Peyer's patch (tissue), 4 donors: ENCODE measurements around the gene HEMK1. TPM values are rescaled to one million over a fixed set of nuclear protein-coding genes. Genes with fewer than 3 reads are reported as not detected.

Experiments
- DNase-seq, 3 donors: peaks; one replicate each; pipeline ENCODE4 v3.0.0-alpha.2; 2017 to 2019
- H3K27ac ChIP-seq, 4 donors: fragments of 200-600 bp; sonication (generic); one replicate each; pipeline ENCODE4 v1.5.1; 2016 to 2019
- H3K27me3 ChIP-seq, 2 donors: fragments of 200-600 bp; sonication (generic); one replicate each; pipeline ENCODE4 v1.5.1; 2019
- H3K36me3 ChIP-seq, 3 donors: fragments of 200-600 bp; sonication (generic); one replicate each; pipeline ENCODE4 v1.5.1; 2016 to 2019
- H3K4me1 ChIP-seq, 4 donors: fragments of 200-600 bp; sonication (generic); one replicate each; pipeline ENCODE4 v1.5.1; 2016 to 2019
- H3K4me3 ChIP-seq, 4 donors: fragments of 200-600 bp; sonication (generic); 1 replicate in 3 of 4; 2 replicates in 1 of 4; pipeline ENCODE4 v1.5.1; 2016 to 2019; ENCODE audit warnings: mild to moderate bottlenecking in 1 of 4
- H3K9me3 ChIP-seq, 4 donors: fragments of 200-600 bp; sonication (generic); one replicate each; pipeline ENCODE4 v1.5.1; 2016 to 2019; ENCODE audit warnings: mild to moderate bottlenecking in 1 of 4
- POLR2A ChIP-seq, 2 donors: fragments of 450-650 bp; IDR thresholded peaks; one replicate each; pipeline ENCODE4 v1.5.1; 2017; ENCODE audit warnings: antibody characterized with exemption in 2 of 2, mild to moderate bottlenecking in 2 of 2, moderate library complexity in 2 of 2
- total RNA-seq, 4 donors: library from RNA; depleted of rRNA; stranded (reverse); fragments of >200 nt; gene quantifications; one replicate each; pipeline ENCODE4 v1.1.0, GENCODE V29; 2016
- TF ChIP-seq, protein P1 (sequence below), 6 experiments: fragments of 450-650 bp in 4 of 6; fragments of 200-600 bp in 2 of 6; sonication (generic) in 1 of 6; IDR thresholded peaks; one replicate each; pipeline ENCODE4 v1.5.1; 2017 to 2019; ENCODE audit warnings: antibody characterized with exemption in 6 of 6, mild to moderate bottlenecking in 3 of 6, moderate library complexity in 1 of 6

HEMK1 gene
- total RNA-seq, 4 donors from 2014 or later: 8.6 to 15.3 (median 12.5) TPM

DNA sequence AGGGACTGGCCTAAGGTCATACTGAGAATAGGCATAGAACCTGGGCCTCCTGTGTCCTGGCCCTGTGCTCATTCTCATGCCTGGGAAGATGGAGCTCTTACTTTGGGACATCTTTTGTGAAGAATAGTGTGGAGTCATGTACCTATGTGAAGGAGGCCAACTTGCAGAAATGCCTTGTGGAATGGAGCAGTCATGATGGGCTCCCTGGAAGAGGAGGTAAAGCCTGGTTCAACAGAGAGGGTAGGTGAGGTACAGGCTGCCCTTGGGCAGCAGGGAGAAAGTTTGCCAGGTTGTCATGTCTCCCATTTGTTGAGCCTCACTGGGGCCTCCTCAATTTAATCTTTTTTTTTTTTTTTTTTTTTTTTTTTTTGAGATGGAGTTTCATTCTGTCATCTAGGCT is 65.7 kb downstream of the HEMK1 start:
- DNase-seq: no peak
- peaks cover 0 to 8% (median 3%) of the 10 kb centered on the region in 4 donors for H3K4me1 ChIP-seq
- TF ChIP-seq, protein P1, sequence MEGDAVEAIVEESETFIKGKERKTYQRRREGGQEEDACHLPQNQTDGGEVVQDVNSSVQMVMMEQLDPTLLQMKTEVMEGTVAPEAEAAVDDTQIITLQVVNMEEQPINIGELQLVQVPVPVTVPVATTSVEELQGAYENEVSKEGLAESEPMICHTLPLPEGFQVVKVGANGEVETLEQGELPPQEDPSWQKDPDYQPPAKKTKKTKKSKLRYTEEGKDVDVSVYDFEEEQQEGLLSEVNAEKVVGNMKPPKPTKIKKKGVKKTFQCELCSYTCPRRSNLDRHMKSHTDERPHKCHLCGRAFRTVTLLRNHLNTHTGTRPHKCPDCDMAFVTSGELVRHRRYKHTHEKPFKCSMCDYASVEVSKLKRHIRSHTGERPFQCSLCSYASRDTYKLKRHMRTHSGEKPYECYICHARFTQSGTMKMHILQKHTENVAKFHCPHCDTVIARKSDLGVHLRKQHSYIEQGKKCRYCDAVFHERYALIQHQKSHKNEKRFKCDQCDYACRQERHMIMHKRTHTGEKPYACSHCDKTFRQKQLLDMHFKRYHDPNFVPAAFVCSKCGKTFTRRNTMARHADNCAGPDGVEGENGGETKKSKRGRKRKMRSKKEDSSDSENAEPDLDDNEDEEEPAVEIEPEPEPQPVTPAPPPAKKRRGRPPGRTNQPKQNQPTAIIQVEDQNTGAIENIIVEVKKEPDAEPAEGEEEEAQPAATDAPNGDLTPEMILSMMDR (IDR thresholded peaks at IDR 0.05): no peak
- no peak for TF ChIP-seq POLR2A (IDR thresholded peaks at IDR 0.05)

DNA sequence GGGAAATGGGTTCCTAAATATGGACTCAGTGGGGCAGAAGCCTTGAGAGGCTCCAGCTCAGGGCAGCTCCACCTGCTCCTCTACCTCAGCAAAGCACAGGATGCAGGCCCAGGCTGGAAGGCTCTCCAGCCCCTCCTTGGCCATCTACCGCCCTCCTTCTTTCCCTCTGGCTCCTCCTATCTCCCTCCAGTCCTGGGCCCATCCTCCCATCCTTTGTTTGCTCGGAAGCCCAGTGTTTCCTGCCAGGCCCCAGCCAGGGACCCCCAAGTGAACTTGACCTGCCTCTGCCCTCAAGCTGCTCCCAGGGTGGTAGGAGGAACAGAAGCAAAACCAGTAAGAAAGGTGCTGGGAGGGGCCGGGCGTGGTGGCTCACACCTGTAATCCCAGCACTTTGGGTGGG is 67.7 kb downstream of the HEMK1 start:
- Histone ChIP-seq H3K36me3 (peaks cover 0 to 27% (median 0%) of the 10 kb centered on the region in 3 donors), H3K27ac (no peak overlapping the region), H3K4me3 (no peak overlapping the region), H3K27me3 (no peaks in the 10 kb centered on the region), H3K9me3 (no peaks in the 10 kb centered on the region), H3K4me1 (peaks cover 0 to 8% (median 1%) of the 10 kb centered on the region in 4 donors)
- no peak for DNase-seq
- no peak for TF ChIP-seq POLR2A (IDR thresholded peaks at IDR 0.05)
- TF ChIP-seq, protein P1 (IDR thresholded peaks at IDR 0.05): no peak

More for the DNA sequence above, 65.7 kb downstream of the HEMK1 start:
- no peaks in the 10 kb centered on the region for H3K27me3 ChIP-seq
- H3K36me3 ChIP-seq: peaks cover 0 to 7% (median 0%) of the 10 kb centered on the region in 3 donors
- H3K9me3 ChIP-seq: no peaks in the 10 kb centered on the region
- H3K4me3 ChIP-seq: no peak overlapping the region
- no peak overlapping the region for H3K27ac ChIP-seq

DNA sequence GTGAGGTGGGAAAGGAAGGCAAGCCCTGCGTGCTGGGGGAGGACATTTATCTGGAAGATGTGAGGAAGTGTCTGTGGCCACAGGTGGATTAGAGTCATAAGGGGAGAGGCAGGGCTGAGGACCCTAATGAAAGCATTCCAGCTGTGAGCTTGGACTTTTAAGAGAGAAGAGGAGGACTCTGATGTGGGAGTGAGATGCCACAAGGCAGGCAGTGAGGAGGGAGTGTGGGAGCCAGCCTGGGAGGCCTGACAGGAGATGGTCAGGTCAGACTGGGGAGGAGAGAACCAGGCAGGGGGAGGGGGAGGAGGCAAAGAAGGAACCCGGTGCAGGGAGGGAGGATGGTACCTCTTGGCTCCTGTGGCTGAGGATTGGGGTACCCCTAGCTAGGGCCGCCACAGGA is 68.6 kb downstream of the HEMK1 start:
- Histone ChIP-seq H3K27ac (no peak overlapping the region), H3K4me3 (no peak overlapping the region), H3K4me1 (peaks cover 0 to 8% (median 1%) of the 10 kb centered on the region in 4 donors), H3K27me3 (no peaks in the 10 kb centered on the region), H3K9me3 (no peaks in the 10 kb centered on the region), H3K36me3 (peaks cover 0 to 36% (median 0%) of the 10 kb centered on the region in 3 donors)
- TF ChIP-seq, protein P1 (IDR thresholded peaks at IDR 0.05): no peak
- TF ChIP-seq POLR2A (IDR thresholded peaks at IDR 0.05): no peak
- no peak for DNase-seq

DNA sequence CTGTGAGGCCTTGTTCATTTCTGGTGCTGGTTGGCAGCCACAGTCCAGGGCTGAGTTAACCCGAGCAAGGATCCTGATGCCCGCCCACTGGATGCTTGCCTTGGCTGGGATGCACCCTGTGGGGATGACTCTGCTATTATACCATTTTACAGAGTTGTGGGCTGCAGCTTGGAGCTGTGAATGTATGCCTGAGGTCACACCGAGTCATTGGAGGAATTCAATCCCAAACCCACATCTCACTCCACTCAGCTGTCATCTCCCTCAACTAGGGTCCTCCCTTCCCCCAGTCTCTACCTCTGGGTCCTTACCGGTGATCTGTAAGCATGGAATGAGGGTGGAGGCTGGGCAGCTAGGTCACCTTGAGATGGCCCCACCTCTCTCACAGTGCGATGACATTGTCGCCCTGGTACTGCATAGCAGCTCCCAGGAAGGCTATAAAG is 69.8 kb downstream of the HEMK1 start:
- Histone ChIP-seq H3K9me3 (no peaks in the 10 kb centered on the region), H3K36me3 (peaks cover 0 to 48% (median 0%) of the 10 kb centered on the region in 3 donors), H3K27ac (no peak overlapping the region), H3K4me3 (no peak overlapping the region), H3K4me1 (peaks cover 0 to 8% (median 1%) of the 10 kb centered on the region in 4 donors), H3K27me3 (no peaks in the 10 kb centered on the region)
- DNase-seq: no peak
- no peak for TF ChIP-seq POLR2A (IDR thresholded peaks at IDR 0.05)
- TF ChIP-seq, protein P1 (IDR thresholded peaks at IDR 0.05): no peak

DNA sequence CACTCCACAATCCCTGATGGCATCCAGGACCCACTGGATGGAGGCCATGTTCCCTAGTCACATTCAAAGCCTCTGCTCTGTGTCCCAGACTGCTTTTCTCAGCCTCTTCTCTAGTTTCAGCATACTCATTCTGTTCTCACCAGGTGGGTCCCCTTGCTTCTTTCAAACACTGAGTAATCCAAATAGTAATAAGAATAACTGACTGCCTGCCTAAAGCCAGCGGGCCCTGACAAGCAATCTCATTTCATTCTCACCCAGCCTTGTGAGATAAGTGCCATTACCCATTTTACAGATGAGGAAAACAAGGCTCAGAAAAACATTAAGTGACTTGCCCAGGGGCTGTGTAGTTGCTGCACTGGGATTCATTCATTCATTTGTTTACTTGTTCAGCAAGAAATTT is 73.1 kb downstream of the HEMK1 start:
- H3K27me3 ChIP-seq: no peaks in the 10 kb centered on the region
- H3K4me1 ChIP-seq: no peaks in the 10 kb centered on the region
- no peak for DNase-seq
- TF ChIP-seq, protein P1 (IDR thresholded peaks at IDR 0.05): no peak
- no peak for TF ChIP-seq POLR2A (IDR thresholded peaks at IDR 0.05)
- no peaks in the 10 kb centered on the region for H3K9me3 ChIP-seq
- peaks cover 0 to 77% (median 0%) of the 10 kb centered on the region in 3 donors for H3K36me3 ChIP-seq
- H3K27ac ChIP-seq: no peak overlapping the region
- no peak overlapping the region for H3K4me3 ChIP-seq

DNA sequence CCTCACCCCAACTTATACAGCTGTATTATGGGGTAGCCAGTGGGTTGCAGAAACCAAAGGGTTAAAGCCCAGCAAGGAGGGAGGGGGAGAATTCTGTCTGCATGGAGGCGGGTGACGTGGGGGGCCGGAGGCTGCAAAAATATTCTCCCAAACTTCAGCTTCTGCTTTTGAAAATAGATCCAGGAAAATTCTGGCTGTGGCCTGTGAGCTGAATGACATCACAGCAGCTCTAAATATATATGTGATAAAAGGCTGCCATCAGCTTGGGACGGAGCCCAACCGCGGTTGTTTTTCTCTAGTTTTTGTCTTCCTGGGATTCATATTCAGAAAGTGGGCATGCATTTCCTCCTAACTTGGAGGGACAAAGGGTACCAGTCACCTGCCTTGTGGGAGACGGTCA is 75.2 kb downstream of the HEMK1 start:
- Histone ChIP-seq H3K27ac (no peak overlapping the region), H3K4me1 (no peaks in the 10 kb centered on the region), H3K27me3 (no peaks in the 10 kb centered on the region), H3K36me3 (peaks cover 0 to 87% (median 0%) of the 10 kb centered on the region in 3 donors), H3K9me3 (no peaks in the 10 kb centered on the region), H3K4me3 (no peak overlapping the region)
- DNase-seq: no peak
- no peak for TF ChIP-seq POLR2A (IDR thresholded peaks at IDR 0.05)
- TF ChIP-seq, protein P1 (IDR thresholded peaks at IDR 0.05): no peak
